K562 (cell line): ENCODE results near the gene USP6. TPM values are rescaled to one million over a fixed set of nuclear protein-coding genes. Genes with fewer than 3 reads are reported as not detected.
"Not testable (repeated sequence)": the region's sequence is repeated elsewhere in the genome, so short reads cannot be mapped to it uniquely, and the experiment has no call there.

Experiments
- ATAC-seq: fragments of 200-7000 bp; cut with Tn5 transposase; 3 replicates; pipeline ENCODE4 v1.9.1; 2020; ENCODE audit warnings: moderate library complexity
- BruUV-seq: library from RNA; stranded (reverse); fragments of 400-500 nt; replicated peaks from 2 replicates; lab custom pipeline; 2021; lab: Mats Ljungman, UMichigan
- CTCF ChIA-PET: fragments of 300-600 bp; formaldehyde crosslinking; extraction: SDS; loops from one replicate; lab custom pipeline; 2021; ENCODE audit warnings: low intra/inter-chr PET ratio; lab: Yijun Ruan, JAX
- POLR2A ChIA-PET: fragments of 300-600, 350-650 bp; sonication (Branson Sonifier 250); formaldehyde crosslinking; extraction: SDS; loops from one replicate; lab custom pipeline; 2021; ENCODE audit warnings: antibody characterized with exemption, inconsistent platforms; lab: Yijun Ruan, JAX
- DNase-seq, 4 experiments: peaks; one replicate each; pipeline versions ENCODE4 v3.0.0 to v3.0.0-alpha.2; 2011 to 2018; ENCODE audit warnings: low spot score in 3 of 4, mixed read lengths in 3 of 4; ENCODE audit errors: extremely low read depth in 1 of 4
- FAIRE-seq: peaks from 2 replicates; lab custom pipeline; 2011; peaks lifted over from hg19 to GRCh38; lab: Jason Lieb, UNC
- H2AFZ ChIP-seq: 2 replicates; pipeline ENCODE4 v1.6.0; 2011; ENCODE audit warnings: low read depth, low read length, control low read depth, inconsistent platforms
- H3K27ac ChIP-seq: fragments of 200-600 bp; 3 replicates; pipeline ENCODE4 v1.8.0; 2011; ENCODE audit warnings: low read depth, mild to moderate bottlenecking, control low read depth, inconsistent platforms, low read length, moderate library complexity, mixed read lengths; ENCODE audit errors: extremely low read depth
- H3K27me3 ChIP-seq, 2 experiments: fragments of 300-600 bp in 1 of 2; 2 replicates in 1 of 2; 3 replicates in 1 of 2; pipeline versions ENCODE4 v1.6.0 to v1.8.0; 2011; ENCODE audit warnings: inconsistent platforms in 2 of 2, low read length in 2 of 2, mild to moderate bottlenecking in 1 of 2, mixed read lengths in 1 of 2, moderate library complexity in 1 of 2; ENCODE audit not compliant: control insufficient read depth in 2 of 2, insufficient read depth in 2 of 2
- H3K36me3 ChIP-seq: fragments of 300-600 bp; 3 replicates; pipeline ENCODE4 v1.8.0; 2011; ENCODE audit warnings: mild to moderate bottlenecking, low read length, inconsistent platforms; ENCODE audit not compliant: control insufficient read depth, insufficient read depth
- H3K4me1 ChIP-seq, 2 experiments: fragments of 200-600 bp in 1 of 2; replicated peaks in 1 of 2; 2 replicates in 1 of 2; 3 replicates in 1 of 2; pipeline versions ENCODE4 v1.5.1 to v1.8.0; 2011; ENCODE audit warnings: inconsistent platforms in 2 of 2, low read length in 2 of 2, mild to moderate bottlenecking in 1 of 2, mixed read lengths in 1 of 2, moderate library complexity in 1 of 2; ENCODE audit not compliant: control insufficient read depth in 2 of 2, insufficient read depth in 2 of 2
- H3K4me2 ChIP-seq: 2 replicates; pipeline ENCODE4 v1.6.1; 2011; ENCODE audit warnings: low read length, control low read depth, inconsistent platforms, mixed read lengths; ENCODE audit not compliant: insufficient read depth
- H3K4me3 ChIP-seq: fragments of 200-600 bp; sonication (generic), shearing (Covaris generic); 2 replicates; pipeline ENCODE4 v1.5.1; 2016; ENCODE audit warnings: control low read depth, inconsistent platforms
- H3K79me2 ChIP-seq: fragments of 200-600 bp; 3 replicates; pipeline ENCODE4 v1.8.0; 2011; ENCODE audit warnings: low read length, inconsistent platforms; ENCODE audit not compliant: control insufficient read depth, insufficient read depth
- H3K9ac ChIP-seq, 2 experiments: 2 replicates each; pipeline versions ENCODE4 v1.6.0 to v1.6.1; 2011; ENCODE audit warnings: low read depth in 2 of 2, low read length in 2 of 2, control low read depth in 1 of 2, inconsistent platforms in 1 of 2, mild to moderate bottlenecking in 1 of 2, mixed read lengths in 1 of 2; ENCODE audit not compliant: insufficient read depth in 1 of 2
- H3K9me1 ChIP-seq: one replicate; pipeline ENCODE4 v1.6.0; 2011; ENCODE audit warnings: inconsistent platforms, mild to moderate bottlenecking, low read length, moderate library complexity; ENCODE audit not compliant: control insufficient read depth, insufficient read depth
- H3K9me3 ChIP-seq: replicated peaks from 2 replicates; pipeline ENCODE4 v1.5.1; 2011; ENCODE audit warnings: low read depth, low read length, inconsistent platforms; ENCODE audit not compliant: control insufficient read depth, insufficient read depth
- H4K20me1 ChIP-seq: replicated peaks from 2 replicates; pipeline ENCODE4 v1.6.1; 2011; ENCODE audit warnings: low read length, inconsistent platforms, mixed read lengths; ENCODE audit not compliant: control insufficient read depth, insufficient read depth
- ZC3H8 ChIP-seq: fragments of 450-650 bp; IDR thresholded peaks from 2 replicates; pipeline ENCODE4 v1.6.1; 2017
- WGBS: fragments of 100-300 bp; shearing (Covaris generic); methylation state at CpG from one replicate; pipeline ENCODE4 v1.1.6; 2016; ENCODE audit warnings: low coverage, mixed read lengths; ENCODE audit not compliant: insufficient coverage; ENCODE audit errors: missing lambda C conversion rate; 5-methylcytosine and 5-hydroxymethylcytosine counted together
- in situ Hi-C: fragments of 300-500 bp; cut with MboI; formaldehyde crosslinking; loops from 4 replicates; pipeline ENCODE4 v1.15.0; 2018; ENCODE audit warnings: inconsistent platforms, mixed read lengths
- intact Hi-C: fragments of 100-400 bp; cut with micrococcal nuclease; formaldehyde crosslinking; loops from 2 replicates; pipeline ENCODE4 v1.14.2; 2022
- polyA plus RNA-seq, 8 experiments: library from polyadenylated mRNA; depleted of rRNA in 4 of 8; stranded (reverse) in 5 of 8; unstranded in 3 of 8; fragments of >200 nt; fragmentation: Nextera tagmentation in 2 of 8; fragmentation: Illumina TruSeq in 1 of 8; extraction: Ambion mirVana in 2 of 8; extraction: Trizol in 1 of 8; gene quantifications; 2 replicates each; pipeline versions ENCODE4 v1.2.1 to v1.2.3, GENCODE V29; 2011 to 2014; ENCODE audit warnings: inconsistent platforms in 1 of 8, missing spikeins in 1 of 8
- total RNA-seq, 7 experiments: library from RNA; depleted of rRNA in 6 of 7; stranded (reverse); fragments of >200 nt in 6 of 7; fragmentation: Illumina TruSeq in 2 of 7; extraction: Trizol in 2 of 7; gene quantifications; 2 replicates each; pipeline versions ENCODE4 v1.2.1 to v1.2.3, GENCODE V29; 2011 to 2021; ENCODE audit warnings: low replicate concordance in 1 of 7
- TF ChIP-seq, protein P1 (sequence below): fragments of 250-450 bp; sonication (Bioruptor Pico); IDR thresholded peaks from 2 replicates; pipeline ENCODE4 v1.4.0; 2020

The USP6 gene
- total and polyA plus RNA-seq, 9 of the 15 experiments (the other 6 are each of a cell fraction or from before 2014, with no cell fraction given): 0.01 to 0.09 (median 0.04) TPM; not detected in 4

DNA sequence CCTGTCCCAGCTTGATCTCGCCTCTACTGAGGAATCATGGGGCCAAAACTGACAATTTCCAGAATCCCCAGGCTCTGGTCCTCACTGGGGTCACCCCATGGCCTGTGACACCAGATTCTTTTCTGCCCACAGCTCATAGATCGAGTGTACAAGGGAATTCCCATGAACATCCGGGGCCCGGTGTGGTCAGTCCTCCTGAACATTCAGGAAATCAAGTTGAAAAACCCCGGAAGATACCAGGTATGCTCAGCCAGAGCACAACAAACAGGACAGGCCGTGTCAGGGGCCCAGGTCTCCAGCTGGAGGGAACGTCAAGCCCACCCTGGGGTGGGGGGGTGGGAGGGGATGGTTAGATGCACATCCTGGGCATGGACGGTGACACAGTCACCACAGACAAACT lies 17.5 kb downstream of the USP6 start (continued):
- TF ChIP-seq, protein P1, sequence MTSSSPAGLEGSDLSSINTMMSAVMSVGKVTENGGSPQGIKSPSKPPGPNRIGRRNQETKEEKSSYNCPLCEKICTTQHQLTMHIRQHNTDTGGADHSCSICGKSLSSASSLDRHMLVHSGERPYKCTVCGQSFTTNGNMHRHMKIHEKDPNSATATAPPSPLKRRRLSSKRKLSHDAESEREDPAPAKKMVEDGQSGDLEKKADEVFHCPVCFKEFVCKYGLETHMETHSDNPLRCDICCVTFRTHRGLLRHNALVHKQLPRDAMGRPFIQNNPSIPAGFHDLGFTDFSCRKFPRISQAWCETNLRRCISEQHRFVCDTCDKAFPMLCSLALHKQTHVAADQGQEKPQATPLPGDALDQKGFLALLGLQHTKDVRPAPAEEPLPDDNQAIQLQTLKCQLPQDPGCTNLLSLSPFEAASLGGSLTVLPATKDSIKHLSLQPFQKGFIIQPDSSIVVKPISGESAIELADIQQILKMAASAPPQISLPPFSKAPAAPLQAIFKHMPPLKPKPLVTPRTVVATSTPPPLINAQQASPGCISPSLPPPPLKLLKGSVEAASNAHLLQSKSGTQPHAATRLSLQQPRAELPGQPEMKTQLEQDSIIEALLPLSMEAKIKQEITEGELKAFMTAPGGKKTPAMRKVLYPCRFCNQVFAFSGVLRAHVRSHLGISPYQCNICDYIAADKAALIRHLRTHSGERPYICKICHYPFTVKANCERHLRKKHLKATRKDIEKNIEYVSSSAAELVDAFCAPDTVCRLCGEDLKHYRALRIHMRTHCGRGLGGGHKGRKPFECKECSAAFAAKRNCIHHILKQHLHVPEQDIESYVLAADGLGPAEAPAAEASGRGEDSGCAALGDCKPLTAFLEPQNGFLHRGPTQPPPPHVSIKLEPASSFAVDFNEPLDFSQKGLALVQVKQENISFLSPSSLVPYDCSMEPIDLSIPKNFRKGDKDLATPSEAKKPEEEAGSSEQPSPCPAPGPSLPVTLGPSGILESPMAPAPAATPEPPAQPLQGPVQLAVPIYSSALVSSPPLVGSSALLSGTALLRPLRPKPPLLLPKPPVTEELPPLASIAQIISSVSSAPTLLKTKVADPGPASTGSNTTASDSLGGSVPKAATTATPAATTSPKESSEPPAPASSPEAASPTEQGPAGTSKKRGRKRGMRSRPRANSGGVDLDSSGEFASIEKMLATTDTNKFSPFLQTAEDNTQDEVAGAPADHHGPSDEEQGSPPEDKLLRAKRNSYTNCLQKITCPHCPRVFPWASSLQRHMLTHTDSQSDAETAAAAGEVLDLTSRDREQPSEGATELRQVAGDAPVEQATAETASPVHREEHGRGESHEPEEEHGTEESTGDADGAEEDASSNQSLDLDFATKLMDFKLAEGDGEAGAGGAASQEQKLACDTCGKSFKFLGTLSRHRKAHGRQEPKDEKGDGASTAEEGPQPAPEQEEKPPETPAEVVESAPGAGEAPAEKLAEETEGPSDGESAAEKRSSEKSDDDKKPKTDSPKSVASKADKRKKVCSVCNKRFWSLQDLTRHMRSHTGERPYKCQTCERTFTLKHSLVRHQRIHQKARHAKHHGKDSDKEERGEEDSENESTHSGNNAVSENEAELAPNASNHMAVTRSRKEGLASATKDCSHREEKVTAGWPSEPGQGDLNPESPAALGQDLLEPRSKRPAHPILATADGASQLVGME (CRISPR knock-in tag): no peak
- TF ChIP-seq ZC3H8: no peak

DNA sequence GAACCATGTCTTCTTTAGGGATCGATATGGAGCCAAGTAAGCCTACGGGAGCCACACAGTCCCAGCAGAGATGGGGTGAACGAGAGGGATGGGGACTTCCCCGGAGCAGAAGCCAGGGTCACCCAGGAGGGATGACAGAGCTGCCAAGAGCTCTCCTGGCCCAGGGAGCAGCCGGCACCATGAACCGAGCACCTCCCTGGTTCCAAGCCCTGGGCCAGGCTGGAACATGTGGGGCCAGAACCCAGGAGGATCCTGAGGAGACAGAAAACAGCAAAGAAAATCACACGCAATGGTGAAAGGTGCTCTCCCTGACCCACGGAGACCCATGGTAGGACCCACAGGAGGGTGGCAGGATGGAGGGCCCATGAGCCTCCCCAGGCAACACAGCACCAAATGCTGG lies 18.1 kb downstream of the USP6 start:
- in situ Hi-C loops, H4K20me1 ChIP-seq, H3K36me3 ChIP-seq, H2AFZ ChIP-seq, H3K79me2 ChIP-seq, H3K9me1 ChIP-seq, ATAC-seq, BruUV-seq, POLR2A ChIA-PET, H3K9me3 ChIP-seq, H3K4me1 ChIP-seq, H3K9ac ChIP-seq, H3K4me2 ChIP-seq, H3K4me3 ChIP-seq, H3K27ac ChIP-seq, intact Hi-C loops, FAIRE-seq, DNase-seq, CTCF ChIA-PET: not testable (repeated sequence)
- WGBS: 2% methylated on average over 5 of the region's 8 CpGs
- peaks cover 0 to 45% of the 10 kb centered on the region in 2 experiments; a peak in 3 of 5 replicates for H3K27me3 ChIP-seq

DNA sequence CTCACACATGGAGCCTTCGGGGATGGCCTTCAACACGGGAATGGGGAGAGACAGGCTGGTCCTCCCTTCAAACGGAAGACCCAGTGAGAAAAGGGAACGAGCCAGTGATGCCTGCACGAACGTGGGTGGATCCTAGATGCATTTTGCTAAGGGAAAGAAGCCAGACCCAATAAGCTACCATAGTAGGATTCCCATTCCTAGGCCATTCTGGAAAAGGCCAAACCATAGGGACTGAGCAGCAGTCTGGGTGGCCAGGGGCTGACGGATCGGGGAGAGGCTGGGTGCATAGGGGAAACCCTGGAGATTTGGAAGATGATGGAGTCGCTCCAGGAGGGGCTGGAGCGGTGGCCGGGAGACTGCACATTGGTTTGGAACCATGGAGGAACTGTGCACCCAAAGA lies 18.7 kb downstream of the USP6 start:
- H4K20me1 ChIP-seq, POLR2A ChIA-PET, FAIRE-seq, H3K36me3 ChIP-seq, BruUV-seq, H3K4me2 ChIP-seq, H3K79me2 ChIP-seq, intact Hi-C loops, H3K4me3 ChIP-seq, ATAC-seq, in situ Hi-C loops, H3K27ac ChIP-seq, H3K9ac ChIP-seq, H3K4me1 ChIP-seq, H3K9me3 ChIP-seq, DNase-seq, CTCF ChIA-PET, H3K9me1 ChIP-seq, H2AFZ ChIP-seq: not testable (repeated sequence)
- WGBS: under 1% methylated on average over 11 of the region's 11 CpGs
- H3K27me3 ChIP-seq: peaks cover 0 to 52% of the 10 kb centered on the region in 2 experiments; a peak in 3 of 5 replicates
